Uterus (tissue), 4 donors: ENCODE data around the gene ACOT7. TPM values are rescaled to one million over a fixed set of nuclear protein-coding genes. Genes with fewer than 3 reads are reported as not detected.

Source experiments
- DNase-seq, 2 donors: peaks; one replicate each; pipeline ENCODE4 v3.0.0-alpha.2; 2019 to 2020
- H3K27ac ChIP-seq, 2 donors: fragments of 200-600 bp; sonication (generic); 1 replicate in 1 of 2; 2 replicates in 1 of 2; pipeline ENCODE4 v1.5.1; 2016 to 2018
- H3K27me3 ChIP-seq, 2 donors: fragments of 200-600 bp; sonication (generic); one replicate each; pipeline ENCODE4 v1.5.1; 2018 to 2019; ENCODE audit warnings: control low read depth in 1 of 2
- H3K36me3 ChIP-seq, 2 donors: fragments of 200-600 bp; sonication (generic); one replicate each; pipeline ENCODE4 v1.5.1; 2019; ENCODE audit warnings: control low read depth in 1 of 2
- H3K4me1 ChIP-seq, 2 donors: fragments of 200-600 bp; sonication (generic); one replicate each; pipeline ENCODE4 v1.5.1; 2018 to 2019; ENCODE audit warnings: control low read depth in 1 of 2
- H3K4me3 ChIP-seq, 2 donors: fragments of 200-600 bp; sonication (generic); 1 replicate in 1 of 2; 2 replicates in 1 of 2; pipeline ENCODE4 v1.5.1; 2018 to 2019; ENCODE audit warnings: mild to moderate bottlenecking in 1 of 2
- H3K9me3 ChIP-seq, 2 donors: fragments of 200-600 bp; sonication (generic); one replicate each; pipeline ENCODE4 v1.5.1; 2019; ENCODE audit warnings: control low read depth in 1 of 2
- POLR2A ChIP-seq, 2 donors: fragments of 450-650 bp; IDR thresholded peaks; one replicate each; pipeline ENCODE4 v1.6.1; 2016; ENCODE audit warnings: antibody characterized with exemption in 2 of 2, mild to moderate bottlenecking in 1 of 2, moderate library complexity in 1 of 2
- intact Hi-C: fragments of 100-400 bp; cut with DNase I; formaldehyde crosslinking; loops from one replicate; pipeline ENCODE4 v1.15.1; 2023; ENCODE audit warnings: low total_unique reads
- total RNA-seq, 4 donors: library from RNA; depleted of rRNA in 3 of 4; stranded (reverse); fragments of >200 nt in 3 of 4; gene quantifications; one replicate each; pipeline versions ENCODE4 v1.1.0 to v1.2.4, GENCODE V29; 2014 to 2023
- TF ChIP-seq, protein P1 (sequence below), 4 experiments: fragments of 200-600 bp in 2 of 4; fragments of 450-650 bp in 2 of 4; sonication (generic) in 2 of 4; IDR thresholded peaks; one replicate each; pipeline ENCODE4 v1.5.1; 2016 to 2019; ENCODE audit warnings: antibody characterized with exemption in 4 of 4, mild to moderate bottlenecking in 2 of 4, moderate library complexity in 1 of 4
- donor health status: DM: yes; HTN: yes; CAD: no.

The ACOT7 gene
- total RNA-seq, 4 donors from 2014 or later, result 7.4 to 27.6 (median 12.4) TPM

DNA sequence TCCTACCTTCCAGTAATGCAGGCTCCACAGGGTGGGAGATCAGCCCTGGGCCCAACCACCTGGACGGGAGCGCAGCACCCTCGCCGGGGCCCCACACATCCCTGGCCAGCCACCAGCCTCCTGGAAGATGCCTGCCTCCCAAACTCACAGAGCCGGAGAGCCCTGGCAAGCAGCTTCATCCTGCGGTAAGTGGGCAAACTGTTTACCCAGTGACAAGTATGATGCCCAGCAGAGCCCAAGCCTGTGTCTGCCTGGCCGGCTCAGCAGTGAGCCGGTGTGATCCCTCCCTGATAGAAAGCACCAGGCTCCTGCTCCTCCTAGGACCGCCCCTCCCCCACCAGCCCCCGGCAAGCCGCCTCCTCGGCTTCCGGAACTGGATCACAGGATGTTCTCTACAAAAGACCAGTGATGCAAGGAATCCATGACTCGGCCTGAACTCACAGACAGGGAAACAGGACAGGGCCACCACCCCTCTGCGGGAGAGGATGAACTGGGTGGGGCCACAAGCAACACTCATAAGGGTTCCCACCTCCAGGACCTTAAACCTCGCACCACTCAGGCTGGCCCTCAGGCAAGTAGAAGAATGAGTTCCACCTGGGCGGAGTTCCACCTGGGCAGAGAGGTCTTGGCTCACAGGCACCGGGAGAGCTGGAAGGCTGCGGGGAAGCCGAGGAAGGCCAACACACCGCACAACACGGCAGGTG lies 7.9 kb downstream of the ACOT7 start:
- Histone ChIP-seq H3K4me1 (no peaks in the 10 kb centered on the region), H3K27me3 (no peaks in the 10 kb centered on the region), H3K4me3 (no peak overlapping the region), H3K9me3 (no peaks in the 10 kb centered on the region), H3K27ac (no peak overlapping the region), H3K36me3 (no peaks in the 10 kb centered on the region)
- TF ChIP-seq, protein P1, sequence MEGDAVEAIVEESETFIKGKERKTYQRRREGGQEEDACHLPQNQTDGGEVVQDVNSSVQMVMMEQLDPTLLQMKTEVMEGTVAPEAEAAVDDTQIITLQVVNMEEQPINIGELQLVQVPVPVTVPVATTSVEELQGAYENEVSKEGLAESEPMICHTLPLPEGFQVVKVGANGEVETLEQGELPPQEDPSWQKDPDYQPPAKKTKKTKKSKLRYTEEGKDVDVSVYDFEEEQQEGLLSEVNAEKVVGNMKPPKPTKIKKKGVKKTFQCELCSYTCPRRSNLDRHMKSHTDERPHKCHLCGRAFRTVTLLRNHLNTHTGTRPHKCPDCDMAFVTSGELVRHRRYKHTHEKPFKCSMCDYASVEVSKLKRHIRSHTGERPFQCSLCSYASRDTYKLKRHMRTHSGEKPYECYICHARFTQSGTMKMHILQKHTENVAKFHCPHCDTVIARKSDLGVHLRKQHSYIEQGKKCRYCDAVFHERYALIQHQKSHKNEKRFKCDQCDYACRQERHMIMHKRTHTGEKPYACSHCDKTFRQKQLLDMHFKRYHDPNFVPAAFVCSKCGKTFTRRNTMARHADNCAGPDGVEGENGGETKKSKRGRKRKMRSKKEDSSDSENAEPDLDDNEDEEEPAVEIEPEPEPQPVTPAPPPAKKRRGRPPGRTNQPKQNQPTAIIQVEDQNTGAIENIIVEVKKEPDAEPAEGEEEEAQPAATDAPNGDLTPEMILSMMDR (IDR thresholded peaks at IDR 0.05), result no peak
- no peak for TF ChIP-seq POLR2A (IDR thresholded peaks at IDR 0.05)
- intact Hi-C loops, result no loop called here
- peak in 1 of 2 donors; percentile 51 for DNase-seq

DNA sequence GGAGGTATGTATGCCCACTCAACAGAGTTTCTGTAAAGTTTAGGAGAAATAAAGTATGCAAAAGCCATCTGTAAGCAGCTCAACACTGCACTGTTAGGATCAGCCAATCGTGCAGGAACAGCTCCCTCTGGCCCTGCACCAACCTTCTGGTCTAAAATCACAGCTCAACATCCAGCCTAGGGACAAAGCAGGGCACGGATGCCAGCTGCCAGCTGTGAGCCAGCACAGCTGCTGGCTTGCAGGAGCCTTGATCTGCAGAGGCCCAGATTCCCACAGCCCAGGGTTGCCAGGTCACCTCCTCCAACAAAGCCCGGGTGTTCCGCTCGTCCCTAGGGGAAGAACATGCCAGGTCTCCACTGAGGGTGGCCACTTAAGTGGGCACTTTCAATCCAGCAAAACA lies 8.6 kb downstream of the ACOT7 start:
- H3K36me3 ChIP-seq, result no peaks in the 10 kb centered on the region
- no peak for DNase-seq
- H3K27me3 ChIP-seq, result no peaks in the 10 kb centered on the region
- H3K4me1 ChIP-seq, result no peaks in the 10 kb centered on the region
- H3K9me3 ChIP-seq, result no peaks in the 10 kb centered on the region
- intact Hi-C loops, result no loop called here
- no peak overlapping the region for H3K4me3 ChIP-seq
- no peak overlapping the region for H3K27ac ChIP-seq
- TF ChIP-seq, protein P1 (IDR thresholded peaks at IDR 0.05), result no peak

DNA sequence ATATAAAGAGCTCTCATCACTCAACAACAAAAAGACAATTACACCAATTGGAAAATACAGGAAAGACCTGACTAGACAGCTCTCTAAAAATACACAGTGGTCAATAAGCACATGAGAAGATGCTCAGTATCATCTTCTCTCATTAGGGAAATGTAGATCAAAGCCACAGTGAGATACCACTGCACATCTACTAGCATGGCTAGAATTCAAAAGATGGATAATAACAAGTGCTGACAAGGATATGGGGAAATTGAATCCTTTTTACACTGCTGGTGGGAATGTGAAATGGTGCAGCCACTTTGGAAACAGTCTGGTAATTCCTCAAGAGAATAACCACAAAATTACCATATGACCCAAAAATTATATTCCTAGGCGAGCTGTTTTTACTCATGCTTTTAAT lies 9.4 kb downstream of the ACOT7 start:
- TF ChIP-seq, protein P1 (IDR thresholded peaks at IDR 0.05), result no peak
- no peak for TF ChIP-seq POLR2A (IDR thresholded peaks at IDR 0.05)
- no peaks in the 10 kb centered on the region for H3K27me3 ChIP-seq
- no peaks in the 10 kb centered on the region for H3K9me3 ChIP-seq
- H3K36me3 ChIP-seq, result no peaks in the 10 kb centered on the region
- H3K4me1 ChIP-seq, result no peaks in the 10 kb centered on the region
- no peak overlapping the region for H3K27ac ChIP-seq
- H3K4me3 ChIP-seq, result no peak overlapping the region
- intact Hi-C loops, result no loop called here
- no peak for DNase-seq

GRCh38 chr1:6380037-6380436 lies 13.5 kb downstream of the ACOT7 start:
- DNase-seq, result no peak
- Histone ChIP-seq H3K36me3 (no peaks in the 10 kb centered on the region), H3K4me1 (no peaks in the 10 kb centered on the region), H3K27me3 (no peaks in the 10 kb centered on the region), H3K9me3 (no peaks in the 10 kb centered on the region), H3K4me3 (no peak overlapping the region), H3K27ac (no peak overlapping the region)
- TF ChIP-seq, protein P1 (IDR thresholded peaks at IDR 0.05), result no peak
- no peak for TF ChIP-seq POLR2A (IDR thresholded peaks at IDR 0.05)
- intact Hi-C loops, result no loop called here

GRCh38 chr1:6378096-6378746 lies 15.3 kb downstream of the ACOT7 start:
- Histone ChIP-seq H3K9me3 (no peaks in the 10 kb centered on the region), H3K4me3 (no peak overlapping the region), H3K4me1 (no peaks in the 10 kb centered on the region), H3K27ac (no peak overlapping the region), H3K27me3 (no peaks in the 10 kb centered on the region), H3K36me3 (no peaks in the 10 kb centered on the region)
- intact Hi-C loops, result no loop called here
- DNase-seq, result no peak
- TF ChIP-seq, protein P1 (IDR thresholded peaks at IDR 0.05), result no peak
- TF ChIP-seq POLR2A (IDR thresholded peaks at IDR 0.05), result no peak
